Left lung (tissue), 14 donors: ENCODE measurements around the gene PGAP6. TPM values are rescaled to one million over a fixed set of nuclear protein-coding genes. Genes with fewer than 3 reads are reported as not detected.

Experiments used
- ATAC-seq: fragments of 200-7000 bp; cut with Tn5 transposase; one replicate; pipeline ENCODE4 v1.9.1; 2020; ENCODE audit warnings: moderate library complexity
- DNase-seq, 4 donors: peaks; one replicate each; pipeline ENCODE4 v3.0.0-alpha.2; 2013 to 2020
- H3K27ac ChIP-seq, 2 donors: fragments of 200-600 bp; sonication (generic) in 1 of 2; one replicate each; pipeline versions ENCODE4 v1.5.0 to v1.8.0; 2020 to 2021
- H3K27me3 ChIP-seq, 2 donors: fragments of 200-600 bp; sonication (generic) in 1 of 2; one replicate each; pipeline versions ENCODE4 v1.5.0 to v1.8.0; 2020 to 2021
- H3K36me3 ChIP-seq, 2 donors: fragments of 200-600 bp; sonication (generic) in 1 of 2; one replicate each; pipeline versions ENCODE4 v1.5.0 to v1.8.0; 2020 to 2021
- H3K4me1 ChIP-seq, 2 donors: fragments of 200-600 bp; one replicate each; pipeline ENCODE4 v1.8.0; 2021
- H3K4me3 ChIP-seq, 2 donors: fragments of 200-600 bp; sonication (generic) in 1 of 2; one replicate each; pipeline versions ENCODE4 v1.5.0 to v1.8.0; 2020 to 2021; ENCODE audit warnings: mild to moderate bottlenecking in 1 of 2
- H3K9me3 ChIP-seq, 2 donors: fragments of 200-600 bp; sonication (generic) in 1 of 2; one replicate each; pipeline versions ENCODE4 v1.5.0 to v1.8.0; 2020 to 2021
- intact Hi-C, 2 donors: fragments of 100-400 bp; cut with DNase I; formaldehyde crosslinking; loops; one replicate each; pipeline versions ENCODE4 v1.11.2 to v1.14.2; 2022
- long read RNA-seq, 12 donors: library from polyadenylated mRNA in 2 of 12; unstranded in 2 of 12; transcript quantifications; one replicate each; pipeline ENCODE4 v2.0.0 and lab custom pipeline, GENCODE V29; 2019 to 2026
- polyA plus RNA-seq, 6 donors: library from polyadenylated mRNA; unstranded; fragments of 120-200 nt; gene quantifications; one replicate each; pipeline ENCODE4 v1.2.1, GENCODE V29; 2013; ENCODE audit not compliant: insufficient read length in 6 of 6
- total RNA-seq, 2 donors: library from RNA; stranded (reverse); fragmentation: NEBNext Ultra II Directional; extraction: Animal tissue kit (Norgen Biotek cat#: 25700); gene quantifications; one replicate each; pipeline ENCODE4 v1.2.1, GENCODE V29; 2021
- TF ChIP-seq, protein P1 (sequence below), 2 donors: fragments of 200-600 bp; sonication (generic) in 1 of 2; IDR thresholded peaks; one replicate each; pipeline versions ENCODE4 v1.5.0 to v1.8.0; 2021; ENCODE audit warnings: antibody characterized with exemption in 2 of 2
- donor health status: DM: no; HTN: yes; CAD: no.
- donor health status: DM: no; HTN: no; CAD: no.

Gene PGAP6, protein sequence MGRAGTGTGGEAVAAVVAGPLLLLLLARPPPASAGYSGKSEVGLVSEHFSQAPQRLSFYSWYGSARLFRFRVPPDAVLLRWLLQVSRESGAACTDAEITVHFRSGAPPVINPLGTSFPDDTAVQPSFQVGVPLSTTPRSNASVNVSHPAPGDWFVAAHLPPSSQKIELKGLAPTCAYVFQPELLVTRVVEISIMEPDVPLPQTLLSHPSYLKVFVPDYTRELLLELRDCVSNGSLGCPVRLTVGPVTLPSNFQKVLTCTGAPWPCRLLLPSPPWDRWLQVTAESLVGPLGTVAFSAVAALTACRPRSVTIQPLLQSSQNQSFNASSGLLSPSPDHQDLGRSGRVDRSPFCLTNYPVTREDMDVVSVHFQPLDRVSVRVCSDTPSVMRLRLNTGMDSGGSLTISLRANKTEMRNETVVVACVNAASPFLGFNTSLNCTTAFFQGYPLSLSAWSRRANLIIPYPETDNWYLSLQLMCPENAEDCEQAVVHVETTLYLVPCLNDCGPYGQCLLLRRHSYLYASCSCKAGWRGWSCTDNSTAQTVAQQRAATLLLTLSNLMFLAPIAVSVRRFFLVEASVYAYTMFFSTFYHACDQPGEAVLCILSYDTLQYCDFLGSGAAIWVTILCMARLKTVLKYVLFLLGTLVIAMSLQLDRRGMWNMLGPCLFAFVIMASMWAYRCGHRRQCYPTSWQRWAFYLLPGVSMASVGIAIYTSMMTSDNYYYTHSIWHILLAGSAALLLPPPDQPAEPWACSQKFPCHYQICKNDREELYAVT
- total RNA-seq (10 to 100 TPM; 76.3 to 88.4 TPM), polyA plus RNA-seq (10 to 100 TPM; 37.3 to 52.8 (median 41.8) TPM)
- long read RNA-seq, donor 1, partial matches to known transcripts, result 181 of 503 reads
- long read RNA-seq, donor 1, other reads (novel, unspliced or antisense), result 320 of 503 reads
- long read RNA-seq, donor 2, transcript TMEM8A-204 (13 exons, 3,691 nt), result major isoform, 5 of 429 reads
- long read RNA-seq, donor 2, partial matches to known transcripts, result 145 of 429 reads
- long read RNA-seq, donor 2, other reads (novel, unspliced or antisense), result 278 of 429 reads
- long read RNA-seq, donor 3, transcript TMEM8A-204 (13 exons, 3,691 nt), result major isoform, 7 of 7 reads
- long read RNA-seq, donor 3, partial matches to known transcripts, result 0 of 7 reads
- long read RNA-seq, donor 3, other reads (novel, unspliced or antisense), result 0 of 7 reads
- long read RNA-seq, donor 4, partial matches to known transcripts, result 9 of 10 reads
- long read RNA-seq, donor 4, other reads (novel, unspliced or antisense), result 0 of 10 reads
- long read RNA-seq, donor 5, partial matches to known transcripts, result 141 of 373 reads
- long read RNA-seq, donor 5, other reads (novel, unspliced or antisense), result 229 of 373 reads
- long read RNA-seq, donor 6, partial matches to known transcripts, result 0 of 2 reads
- long read RNA-seq, donor 6, other reads (novel, unspliced or antisense), result 0 of 2 reads
- long read RNA-seq, donor 7, partial matches to known transcripts, result 0 of 3 reads
- long read RNA-seq, donor 7, other reads (novel, unspliced or antisense), result 0 of 3 reads
- long read RNA-seq, donor 8, transcript TMEM8A-204 (13 exons, 3,691 nt), result major isoform, 5 of 11 reads
- long read RNA-seq, donor 8, partial matches to known transcripts, result 5 of 11 reads
- long read RNA-seq, donor 8, other reads (novel, unspliced or antisense), result 0 of 11 reads
- long read RNA-seq, donor 9, result 0 reads
- long read RNA-seq, donor 10, partial matches to known transcripts, result 3 of 7 reads
- long read RNA-seq, donor 10, other reads (novel, unspliced or antisense), result 4 of 7 reads
- long read RNA-seq, donor 11, result 0 reads
- long read RNA-seq, donor 12, transcript TMEM8A-204 (13 exons, 3,691 nt), result major isoform, 5 of 35 reads
- long read RNA-seq, donor 12, partial matches to known transcripts, result 30 of 35 reads
- long read RNA-seq, donor 12, other reads (novel, unspliced or antisense), result 0 of 35 reads

DNA sequence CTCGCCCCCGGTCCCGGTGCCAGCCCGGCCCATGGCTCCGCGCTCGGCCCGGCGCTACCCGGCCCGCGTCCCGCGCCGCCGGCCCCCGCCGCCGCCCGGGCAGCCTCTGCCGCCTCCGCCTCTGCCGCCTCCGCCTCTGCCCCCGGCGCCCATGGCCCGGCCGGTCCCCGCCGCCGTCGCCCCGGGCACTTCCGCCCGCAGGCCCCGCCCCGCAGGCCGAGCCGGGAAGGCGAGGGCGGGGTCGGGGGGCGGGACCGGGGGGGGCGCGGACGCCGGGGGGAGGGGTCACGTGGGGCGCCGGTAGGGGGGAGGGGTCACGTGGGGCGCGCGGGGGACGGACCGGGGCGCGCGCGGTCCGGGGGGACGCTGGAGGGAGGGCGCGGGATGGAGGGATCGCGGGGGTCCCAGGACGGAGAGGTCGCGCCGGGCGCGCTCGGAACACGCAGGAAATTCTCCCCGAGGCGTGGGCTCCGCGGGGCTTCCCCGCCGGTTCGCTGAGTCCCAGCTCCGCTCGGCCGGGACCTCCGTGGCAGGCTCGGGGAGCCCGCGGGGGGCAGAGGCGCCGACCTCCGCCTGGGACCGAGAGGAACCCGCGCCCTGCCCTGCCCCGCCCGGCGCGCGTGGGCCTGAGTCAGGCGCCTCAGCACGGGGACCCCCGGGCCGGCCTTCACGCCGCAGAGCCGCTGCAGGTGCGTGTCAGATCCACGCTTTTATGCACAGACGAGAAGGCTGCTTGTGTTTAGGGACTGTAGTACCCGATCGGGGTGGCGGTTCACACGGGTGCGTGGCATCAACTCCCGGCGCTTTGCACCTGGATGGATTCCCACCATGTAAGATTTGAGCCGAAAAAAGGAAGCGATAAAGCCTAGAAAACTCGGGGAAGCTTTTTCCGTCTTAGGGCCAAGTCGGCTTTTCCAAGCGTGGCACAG lies at the start of gene PGAP6:
Gene PGAP6, minus strand, starts transcription at position 190 of the 929 bp plus-strand sequence. Its CDS starts 157 bp downstream, at position 33.
- H3K4me1 ChIP-seq, result peaks cover 18 to 46% of the 10 kb centered on the region in 2 donors
- intact Hi-C loops, result no loop called here
- peak within 1 kb of the TSS; percentile 69 to 79 for H3K27ac ChIP-seq
- H3K9me3 ChIP-seq, result no peaks in the 10 kb centered on the region
- ATAC-seq (peak; percentile 51), DNase-seq (peak in 2 of 4 donors; percentile 59 to 92)
- peaks cover 0 to 8% of the 10 kb centered on the region in 2 donors for H3K36me3 ChIP-seq
- TF ChIP-seq, protein P1, sequence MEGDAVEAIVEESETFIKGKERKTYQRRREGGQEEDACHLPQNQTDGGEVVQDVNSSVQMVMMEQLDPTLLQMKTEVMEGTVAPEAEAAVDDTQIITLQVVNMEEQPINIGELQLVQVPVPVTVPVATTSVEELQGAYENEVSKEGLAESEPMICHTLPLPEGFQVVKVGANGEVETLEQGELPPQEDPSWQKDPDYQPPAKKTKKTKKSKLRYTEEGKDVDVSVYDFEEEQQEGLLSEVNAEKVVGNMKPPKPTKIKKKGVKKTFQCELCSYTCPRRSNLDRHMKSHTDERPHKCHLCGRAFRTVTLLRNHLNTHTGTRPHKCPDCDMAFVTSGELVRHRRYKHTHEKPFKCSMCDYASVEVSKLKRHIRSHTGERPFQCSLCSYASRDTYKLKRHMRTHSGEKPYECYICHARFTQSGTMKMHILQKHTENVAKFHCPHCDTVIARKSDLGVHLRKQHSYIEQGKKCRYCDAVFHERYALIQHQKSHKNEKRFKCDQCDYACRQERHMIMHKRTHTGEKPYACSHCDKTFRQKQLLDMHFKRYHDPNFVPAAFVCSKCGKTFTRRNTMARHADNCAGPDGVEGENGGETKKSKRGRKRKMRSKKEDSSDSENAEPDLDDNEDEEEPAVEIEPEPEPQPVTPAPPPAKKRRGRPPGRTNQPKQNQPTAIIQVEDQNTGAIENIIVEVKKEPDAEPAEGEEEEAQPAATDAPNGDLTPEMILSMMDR (IDR thresholded peaks at IDR 0.05), result no peak
- no peaks in the 10 kb centered on the region for H3K27me3 ChIP-seq
- H3K4me3 ChIP-seq, result peak within 1 kb of the TSS; percentile 77 to 99

DNA sequence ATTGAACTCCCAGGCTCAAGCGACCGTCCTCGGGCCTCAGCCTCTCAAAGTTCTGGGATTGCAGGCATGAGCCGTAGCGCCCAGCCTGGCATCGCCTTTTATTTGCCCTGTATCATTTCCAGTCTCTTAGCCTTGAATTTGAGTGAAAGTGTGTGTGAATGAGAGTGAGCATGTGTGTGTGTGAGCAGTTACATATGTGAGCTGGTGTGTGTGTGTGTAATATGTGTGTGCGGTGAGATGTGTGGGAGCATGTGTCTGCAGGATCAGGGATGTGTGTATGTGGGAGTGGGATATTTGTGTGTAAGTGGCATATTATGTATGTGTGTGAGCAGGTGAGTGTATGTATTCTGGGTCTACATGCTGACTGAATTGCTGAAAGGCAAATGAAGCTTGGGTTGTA lies 49.1 kb upstream of the PGAP6 start:
- no peak for DNase-seq
- no peaks in the 10 kb centered on the region for H3K9me3 ChIP-seq
- no peak overlapping the region for H3K27ac ChIP-seq
- ATAC-seq, result no peak
- TF ChIP-seq, protein P1 (IDR thresholded peaks at IDR 0.05), result no peak
- peaks cover 4 to 19% of the 10 kb centered on the region in 2 donors for H3K4me1 ChIP-seq
- H3K27me3 ChIP-seq, result peaks cover 0 to 11% of the 10 kb centered on the region in 2 donors
- no peaks in the 10 kb centered on the region for H3K36me3 ChIP-seq
- H3K4me3 ChIP-seq, result no peak overlapping the region
- intact Hi-C loops, result no loop called here

DNA sequence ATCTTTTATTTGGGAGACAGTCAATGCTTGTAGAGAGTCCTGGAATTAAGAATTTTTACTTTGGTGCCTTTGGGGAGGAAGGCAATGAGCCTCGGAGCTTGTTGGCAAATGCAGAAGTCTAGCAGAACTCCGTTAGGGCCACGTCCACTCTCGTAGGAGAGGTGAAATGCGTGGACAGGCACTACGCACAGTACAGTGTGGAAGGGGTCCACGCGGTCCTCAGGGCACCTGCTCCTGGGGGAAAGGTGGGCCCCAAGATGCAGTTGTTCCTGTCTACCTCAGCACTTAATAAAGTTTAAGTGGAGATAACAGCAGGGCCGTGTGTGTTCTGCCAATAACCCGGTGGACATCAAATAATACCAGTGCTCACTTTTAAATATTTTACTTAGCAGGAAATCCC lies 45.5 kb upstream of the PGAP6 start:
- intact Hi-C loops, result no loop called here
- no peak for ATAC-seq
- TF ChIP-seq, protein P1 (IDR thresholded peaks at IDR 0.05), result no peak
- Histone ChIP-seq H3K4me1 (peaks cover 9 to 40% of the 10 kb centered on the region in 2 donors), H3K27ac (no peak overlapping the region), H3K9me3 (no peaks in the 10 kb centered on the region), H3K4me3 (peak overlapping the region; percentile 67 to 78), H3K36me3 (no peaks in the 10 kb centered on the region), H3K27me3 (peaks cover 0 to 11% of the 10 kb centered on the region in 2 donors)
- DNase-seq, result peak in 2 of 4 donors; percentile 3 to 25
